Peyer's patch (tissue), 4 donors: ENCODE measurements around the gene LMNTD1. TPM values are rescaled to one million over a fixed set of nuclear protein-coding genes. Genes with fewer than 3 reads are reported as not detected.
"Not testable (repeated sequence)": the region's sequence is repeated elsewhere in the genome, so short reads cannot be mapped to it uniquely, and the experiment has no call there.

Experiments used
- DNase-seq, 3 donors: peaks; one replicate each; pipeline ENCODE4 v3.0.0-alpha.2; 2017 to 2019
- H3K27ac ChIP-seq, 4 donors: fragments of 200-600 bp; sonication (generic); one replicate each; pipeline ENCODE4 v1.5.1; 2016 to 2019
- H3K27me3 ChIP-seq, 2 donors: fragments of 200-600 bp; sonication (generic); one replicate each; pipeline ENCODE4 v1.5.1; 2019
- H3K36me3 ChIP-seq, 3 donors: fragments of 200-600 bp; sonication (generic); one replicate each; pipeline ENCODE4 v1.5.1; 2016 to 2019
- H3K4me1 ChIP-seq, 4 donors: fragments of 200-600 bp; sonication (generic); one replicate each; pipeline ENCODE4 v1.5.1; 2016 to 2019
- H3K4me3 ChIP-seq, 4 donors: fragments of 200-600 bp; sonication (generic); 1 replicate in 3 of 4; 2 replicates in 1 of 4; pipeline ENCODE4 v1.5.1; 2016 to 2019; ENCODE audit warnings: mild to moderate bottlenecking in 1 of 4
- H3K9me3 ChIP-seq, 4 donors: fragments of 200-600 bp; sonication (generic); one replicate each; pipeline ENCODE4 v1.5.1; 2016 to 2019; ENCODE audit warnings: mild to moderate bottlenecking in 1 of 4
- CTCF ChIP-seq, 6 experiments: fragments of 450-650 bp in 4 of 6; fragments of 200-600 bp in 2 of 6; sonication (generic) in 1 of 6; IDR thresholded peaks; one replicate each; pipeline ENCODE4 v1.5.1; 2017 to 2019; ENCODE audit warnings: antibody characterized with exemption in 6 of 6, mild to moderate bottlenecking in 3 of 6, moderate library complexity in 1 of 6
- POLR2A ChIP-seq, 2 donors: fragments of 450-650 bp; IDR thresholded peaks; one replicate each; pipeline ENCODE4 v1.5.1; 2017; ENCODE audit warnings: antibody characterized with exemption in 2 of 2, mild to moderate bottlenecking in 2 of 2, moderate library complexity in 2 of 2
- total RNA-seq, 4 donors: library from RNA; depleted of rRNA; stranded (reverse); fragments of >200 nt; gene quantifications; one replicate each; pipeline ENCODE4 v1.1.0, GENCODE V29; 2016

The LMNTD1 gene
- total RNA-seq, 4 donors from 2014 or later, result not detected

GRCh38 chr12:25496098-25496587, 56.9 kb downstream of the LMNTD1 start:
- H3K4me3 ChIP-seq, result no peak overlapping the region
- DNase-seq, result no peak
- no peak overlapping the region for H3K27ac ChIP-seq

GRCh38 chr12:25495331-25496097, 57.6 kb downstream of the LMNTD1 start:
- Histone ChIP-seq H3K27ac (no peak overlapping the region), H3K9me3 (no peaks in the 10 kb centered on the region), H3K27me3 (no peaks in the 10 kb centered on the region), H3K4me1 (no peaks in the 10 kb centered on the region), H3K36me3 (no peaks in the 10 kb centered on the region), H3K4me3 (no peak overlapping the region)
- DNase-seq, result no peak
- TF ChIP-seq POLR2A (IDR thresholded peaks at IDR 0.05) (no peak), CTCF (IDR thresholded peaks at IDR 0.05) (no peak)

More at GRCh38 chr12:25496098-25496587, 56.9 kb downstream of the LMNTD1 start:
- no peak for TF ChIP-seq CTCF (IDR thresholded peaks at IDR 0.05)
- TF ChIP-seq POLR2A (IDR thresholded peaks at IDR 0.05), result no peak
- no peaks in the 10 kb centered on the region for H3K4me1 ChIP-seq
- no peaks in the 10 kb centered on the region for H3K9me3 ChIP-seq
- no peaks in the 10 kb centered on the region for H3K36me3 ChIP-seq
- H3K27me3 ChIP-seq, result no peaks in the 10 kb centered on the region

GRCh38 chr12:25494926-25495325, 58.2 kb downstream of the LMNTD1 start:
- Histone ChIP-seq H3K9me3 (no peaks in the 10 kb centered on the region), H3K36me3 (no peaks in the 10 kb centered on the region), H3K4me3 (no peak overlapping the region), H3K27me3 (no peaks in the 10 kb centered on the region), H3K4me1 (no peaks in the 10 kb centered on the region), H3K27ac (no peak overlapping the region)
- no peak for DNase-seq
- no peak for TF ChIP-seq CTCF (IDR thresholded peaks at IDR 0.05)
- no peak for TF ChIP-seq POLR2A (IDR thresholded peaks at IDR 0.05)

GRCh38 chr12:25493682-25494081, 59.4 kb downstream of the LMNTD1 start:
- Histone ChIP-seq H3K4me1 (no peaks in the 10 kb centered on the region), H3K27me3 (no peaks in the 10 kb centered on the region), H3K36me3 (no peaks in the 10 kb centered on the region), H3K4me3 (no peak overlapping the region), H3K9me3 (no peaks in the 10 kb centered on the region), H3K27ac (no peak overlapping the region)
- TF ChIP-seq CTCF (IDR thresholded peaks at IDR 0.05), result no peak
- no peak for TF ChIP-seq POLR2A (IDR thresholded peaks at IDR 0.05)
- no peak for DNase-seq

GRCh38 chr12:25491396-25492325, 61.4 kb downstream of the LMNTD1 start:
- TF ChIP-seq CTCF (IDR thresholded peaks at IDR 0.05), result no peak

GRCh38 chr12:25488956-25489870, 63.9 kb downstream of the LMNTD1 start:
- H3K4me1 ChIP-seq, H3K4me3 ChIP-seq, H3K27me3 ChIP-seq, DNase-seq, H3K36me3 ChIP-seq, H3K9me3 ChIP-seq, H3K27ac ChIP-seq: not testable (repeated sequence)

More at GRCh38 chr12:25491396-25492325, 61.4 kb downstream of the LMNTD1 start:
- H3K27ac ChIP-seq, result no peak overlapping the region
- no peaks in the 10 kb centered on the region for H3K9me3 ChIP-seq
- no peak for DNase-seq
- no peaks in the 10 kb centered on the region for H3K27me3 ChIP-seq
- no peak overlapping the region for H3K4me3 ChIP-seq
- H3K4me1 ChIP-seq, result no peaks in the 10 kb centered on the region
- H3K36me3 ChIP-seq, result no peaks in the 10 kb centered on the region
